Activated T-cell treated with anti-CD3 and anti-CD28 coated beads, Interleukin-2, amount 50 U/mL, for 4 hours (primary cell): ENCODE data around the gene FARP2. TPM values are rescaled to one million over a fixed set of nuclear protein-coding genes. Genes with fewer than 3 reads are reported as not detected.

ENCODE experiments used
- ATAC-seq, 2 donors: fragments of 200-7000 bp; cut with Tn5 transposase; one replicate each; pipeline ENCODE4 v1.10.0; 2021
- DNase-seq: peaks from one replicate; pipeline ENCODE4 v3.0.0-alpha.2; 2020
- H3K27me3 Mint-ChIP-seq: one replicate; pipeline ENCODE4 v1.8.0; 2021; ENCODE audit warnings: low read depth, mixed read lengths
- H3K36me3 Mint-ChIP-seq: one replicate; pipeline ENCODE4 v1.8.0; 2022; ENCODE audit warnings: mixed read lengths; ENCODE audit not compliant: insufficient read depth
- H3K4me1 Mint-ChIP-seq: one replicate; pipeline ENCODE4 v1.8.0; 2021; ENCODE audit warnings: low read depth, mixed read lengths
- H3K4me3 Mint-ChIP-seq: one replicate; pipeline ENCODE4 v1.8.0; 2021; ENCODE audit warnings: mild to moderate bottlenecking, moderate library complexity, mixed read lengths
- H3K9me3 Mint-ChIP-seq: one replicate; pipeline ENCODE4 v1.8.0; 2021; ENCODE audit warnings: mixed read lengths
- total RNA-seq, 3 donors: library from RNA; stranded (reverse); gene quantifications; one replicate each; pipeline ENCODE4 v1.2.1, GENCODE V29; 2021

The FARP2 gene
- total RNA-seq, 3 donors from 2014 or later: 29.5 to 35.6 (median 30.3) TPM

GRCh38 chr2:241495172-241496002, 139.3 kb downstream of the FARP2 start:
- no peaks in the 10 kb centered on the region for H3K4me1 Mint-ChIP-seq
- H3K36me3 Mint-ChIP-seq: peaks cover 6% of the 10 kb centered on the region
- ATAC-seq (no peak), DNase-seq (no peak)
- no peaks in the 10 kb centered on the region for H3K9me3 Mint-ChIP-seq
- no peak overlapping the region for H3K4me3 Mint-ChIP-seq
- H3K27me3 Mint-ChIP-seq: no peaks in the 10 kb centered on the region

- no peak for ATAC-seq
- no peaks in the 10 kb centered on the region for H3K27me3 Mint-ChIP-seq
- no peaks in the 10 kb centered on the region for H3K9me3 Mint-ChIP-seq
- no peaks in the 10 kb centered on the region for H3K4me1 Mint-ChIP-seq
- DNase-seq: no peak
- H3K4me3 Mint-ChIP-seq: no peak overlapping the region
- H3K36me3 Mint-ChIP-seq: peaks cover 6% of the 10 kb centered on the region
Observed at GRCh38 chr2:241496003-241496707, 140.1 kb downstream of the FARP2 start.

- no peaks in the 10 kb centered on the region for H3K4me1 Mint-ChIP-seq
- ATAC-seq: no peak
- no peaks in the 10 kb centered on the region for H3K27me3 Mint-ChIP-seq
- DNase-seq: no peak
- no peaks in the 10 kb centered on the region for H3K9me3 Mint-ChIP-seq
- no peak overlapping the region for H3K4me3 Mint-ChIP-seq
- H3K36me3 Mint-ChIP-seq: peaks cover 8% of the 10 kb centered on the region
Observed at GRCh38 chr2:241496904-241497877, 141.1 kb downstream of the FARP2 start.

- no peak overlapping the region for H3K4me3 Mint-ChIP-seq
- no peaks in the 10 kb centered on the region for H3K27me3 Mint-ChIP-seq
- no peaks in the 10 kb centered on the region for H3K9me3 Mint-ChIP-seq
- ATAC-seq (no peak), DNase-seq (no peak)
- peaks cover 6% of the 10 kb centered on the region for H3K36me3 Mint-ChIP-seq
- no peaks in the 10 kb centered on the region for H3K4me1 Mint-ChIP-seq
Observed at GRCh38 chr2:241498115-241499070, 142.3 kb downstream of the FARP2 start.

- no peak overlapping the region for H3K4me3 Mint-ChIP-seq
- no peaks in the 10 kb centered on the region for H3K9me3 Mint-ChIP-seq
- H3K36me3 Mint-ChIP-seq: peaks cover 4% of the 10 kb centered on the region
- no peaks in the 10 kb centered on the region for H3K27me3 Mint-ChIP-seq
- DNase-seq: no peak
- H3K4me1 Mint-ChIP-seq: no peaks in the 10 kb centered on the region
- ATAC-seq: no peak
Observed at GRCh38 chr2:241499146-241499965, 143.3 kb downstream of the FARP2 start.

- Mint-ChIP-seq H3K36me3 (peaks cover 4% of the 10 kb centered on the region), H3K4me3 (no peak overlapping the region), H3K9me3 (no peaks in the 10 kb centered on the region), H3K27me3 (no peaks in the 10 kb centered on the region), H3K4me1 (peaks cover 1% of the 10 kb centered on the region)
- no peak for ATAC-seq
- no peak for DNase-seq
Observed at GRCh38 chr2:241500016-241500415, 143.9 kb downstream of the FARP2 start.

GRCh38 chr2:241500431-241500975, 144.4 kb downstream of the FARP2 start:
- DNase-seq: no peak
- Mint-ChIP-seq H3K4me3 (no peak overlapping the region), H3K36me3 (peaks cover 4% of the 10 kb centered on the region), H3K9me3 (no peaks in the 10 kb centered on the region), H3K4me1 (peaks cover 6% of the 10 kb centered on the region), H3K27me3 (no peaks in the 10 kb centered on the region)
- no peak for ATAC-seq

- no peaks in the 10 kb centered on the region for H3K27me3 Mint-ChIP-seq
- H3K9me3 Mint-ChIP-seq: no peaks in the 10 kb centered on the region
- H3K4me1 Mint-ChIP-seq: peaks cover 7% of the 10 kb centered on the region
- H3K4me3 Mint-ChIP-seq: no peak overlapping the region
- DNase-seq (no peak), ATAC-seq (no peak)
- peaks cover 4% of the 10 kb centered on the region for H3K36me3 Mint-ChIP-seq
Observed at GRCh38 chr2:241501099-241501541, 145.0 kb downstream of the FARP2 start.

GRCh38 chr2:241501551-241501950, 145.5 kb downstream of the FARP2 start:
- Mint-ChIP-seq H3K4me3 (no peak overlapping the region), H3K27me3 (no peaks in the 10 kb centered on the region), H3K9me3 (no peaks in the 10 kb centered on the region), H3K36me3 (peaks cover 4% of the 10 kb centered on the region), H3K4me1 (peaks cover 7% of the 10 kb centered on the region)
- ATAC-seq (no peak), DNase-seq (no peak)

- DNase-seq (no peak), ATAC-seq (no peak)
- Mint-ChIP-seq H3K36me3 (peaks cover 2% of the 10 kb centered on the region), H3K27me3 (no peaks in the 10 kb centered on the region), H3K4me1 (peaks cover 14% of the 10 kb centered on the region), H3K9me3 (no peaks in the 10 kb centered on the region), H3K4me3 (no peak overlapping the region)
Observed at GRCh38 chr2:241502281-241502680, 146.2 kb downstream of the FARP2 start.

GRCh38 chr2:241503776-241504392, 147.8 kb downstream of the FARP2 start:
- Mint-ChIP-seq H3K4me1 (peaks cover 14% of the 10 kb centered on the region), H3K27me3 (no peaks in the 10 kb centered on the region), H3K36me3 (peaks cover 2% of the 10 kb centered on the region), H3K4me3 (no peak overlapping the region), H3K9me3 (no peaks in the 10 kb centered on the region)
- DNase-seq (no peak), ATAC-seq (no peak)

- Mint-ChIP-seq H3K27me3 (no peaks in the 10 kb centered on the region), H3K36me3 (peaks cover 2% of the 10 kb centered on the region), H3K4me3 (no peak overlapping the region), H3K9me3 (no peaks in the 10 kb centered on the region), H3K4me1 (peaks cover 20% of the 10 kb centered on the region)
- ATAC-seq (no peak), DNase-seq (no peak)
Observed at GRCh38 chr2:241505086-241505780, 149.1 kb downstream of the FARP2 start.
